ENCODE measurements around the gene SIGLEC10.

The SIGLEC10 gene

DNA sequence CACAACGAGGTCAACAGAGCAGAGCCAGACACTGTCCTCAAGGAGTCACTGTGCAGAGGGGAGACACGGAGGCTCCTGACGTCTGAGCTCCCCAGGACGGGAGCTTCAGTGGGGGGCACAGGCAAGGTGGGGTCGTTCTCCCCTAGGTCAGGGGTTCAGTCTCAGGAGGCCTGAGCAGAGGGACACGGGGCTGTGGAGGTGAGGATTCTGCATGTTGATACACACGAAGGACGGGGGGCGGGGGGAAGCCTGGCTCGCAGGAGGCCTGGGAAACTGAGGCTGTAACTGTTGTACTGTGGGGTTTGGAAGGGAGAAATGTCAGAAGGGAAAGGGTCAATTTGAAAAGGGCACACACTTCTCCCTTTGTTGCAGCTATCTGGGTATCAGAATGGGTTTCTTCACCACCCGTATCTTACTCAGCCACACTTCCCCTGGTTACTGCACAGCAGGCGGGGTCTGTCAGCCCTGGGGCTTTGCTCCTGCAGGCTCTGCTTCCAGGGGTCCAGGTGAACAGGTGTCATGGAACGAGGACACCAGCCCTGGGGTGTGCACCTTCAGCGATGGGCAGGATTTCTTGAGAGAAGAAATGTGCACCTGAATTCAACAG, 41.6 kb upstream of the SIGLEC10 start:
- Histone ChIP-seq H3K9me3 (ENCODE audit: insufficient read depth, low read length) (no peaks in the 10 kb centered on the region), H3K27me3 (ENCODE audit: low read length) (no peaks in the 10 kb centered on the region)
- TF ChIP-seq, protein P1, sequence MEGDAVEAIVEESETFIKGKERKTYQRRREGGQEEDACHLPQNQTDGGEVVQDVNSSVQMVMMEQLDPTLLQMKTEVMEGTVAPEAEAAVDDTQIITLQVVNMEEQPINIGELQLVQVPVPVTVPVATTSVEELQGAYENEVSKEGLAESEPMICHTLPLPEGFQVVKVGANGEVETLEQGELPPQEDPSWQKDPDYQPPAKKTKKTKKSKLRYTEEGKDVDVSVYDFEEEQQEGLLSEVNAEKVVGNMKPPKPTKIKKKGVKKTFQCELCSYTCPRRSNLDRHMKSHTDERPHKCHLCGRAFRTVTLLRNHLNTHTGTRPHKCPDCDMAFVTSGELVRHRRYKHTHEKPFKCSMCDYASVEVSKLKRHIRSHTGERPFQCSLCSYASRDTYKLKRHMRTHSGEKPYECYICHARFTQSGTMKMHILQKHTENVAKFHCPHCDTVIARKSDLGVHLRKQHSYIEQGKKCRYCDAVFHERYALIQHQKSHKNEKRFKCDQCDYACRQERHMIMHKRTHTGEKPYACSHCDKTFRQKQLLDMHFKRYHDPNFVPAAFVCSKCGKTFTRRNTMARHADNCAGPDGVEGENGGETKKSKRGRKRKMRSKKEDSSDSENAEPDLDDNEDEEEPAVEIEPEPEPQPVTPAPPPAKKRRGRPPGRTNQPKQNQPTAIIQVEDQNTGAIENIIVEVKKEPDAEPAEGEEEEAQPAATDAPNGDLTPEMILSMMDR (IDR thresholded peaks at IDR 0.05; ENCODE audit: insufficient read depth, low read length, poor library complexity, severe bottlenecking), result no peak
- TF ChIP-seq EZH2phosphoT487 (conservative IDR thresholded peaks at IDR 0.05; ENCODE audit: low read length), result no peak

DNA sequence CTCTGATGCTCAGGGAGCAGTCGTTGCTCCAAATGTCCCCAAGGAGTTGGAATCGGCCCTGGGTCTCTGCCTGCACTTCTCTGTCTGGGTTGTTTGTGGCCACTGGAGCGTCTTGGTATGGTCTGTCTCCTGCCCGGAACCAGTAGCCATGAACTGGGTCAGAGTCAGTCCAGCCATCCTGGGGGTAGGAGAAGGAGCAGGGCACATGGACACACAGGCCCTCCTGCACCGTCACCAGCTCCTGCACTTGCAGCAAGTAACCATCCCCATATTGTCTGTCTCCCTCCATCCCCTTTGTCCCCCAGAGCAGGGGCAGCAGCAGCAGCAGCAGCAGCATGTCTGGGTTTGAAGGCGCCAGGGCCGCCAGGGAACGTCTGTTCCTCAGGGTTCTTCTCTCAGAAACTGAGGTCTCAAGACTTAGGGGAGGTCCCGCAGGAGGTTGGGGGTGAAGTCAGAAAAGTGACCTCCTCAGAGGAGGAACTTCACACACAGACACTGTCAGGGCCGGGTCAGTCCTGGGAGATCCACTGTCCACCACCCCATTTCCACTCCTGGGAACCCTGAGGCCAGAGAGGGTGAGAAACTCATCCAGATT, 40.7 kb upstream of the SIGLEC10 start, which contains the start of gene SIGLEC8:
TSS of gene SIGLEC8 (minus strand) at position 404 of the 595 bp plus-strand sequence. CDS start at position 337, 67 bp downstream.
- H3K79me2 ChIP-seq (ENCODE audit: insufficient read depth, low read length), result no peaks in the 10 kb centered on the region
- no peak within 1 kb of the TSS for H3K4me2 ChIP-seq (ENCODE audit: low read depth, low read length, poor library complexity, severe bottlenecking)
- H3K9me3 ChIP-seq (ENCODE audit: insufficient read depth, low read length), result no peaks in the 10 kb centered on the region
- H3K27ac ChIP-seq (ENCODE audit: low read depth, low read length), result no peak within 1 kb of the TSS
- H3K36me3 ChIP-seq (ENCODE audit: low read length), result no peaks in the 10 kb centered on the region
- no peaks in the 10 kb centered on the region for H4K20me1 ChIP-seq (ENCODE audit: low read depth, low read length)
- no peaks in the 10 kb centered on the region for H3K9me2 ChIP-seq (replicated peaks; ENCODE audit: insufficient read depth, low read length)
- no peak within 1 kb of the TSS for H2AFZ ChIP-seq (ENCODE audit: low read depth, low read length, severe bottlenecking)
- no peak for TF ChIP-seq EZH2phosphoT487 (conservative IDR thresholded peaks at IDR 0.05; ENCODE audit: low read length)
- TF ChIP-seq, protein P1 (IDR thresholded peaks at IDR 0.05; ENCODE audit: insufficient read depth, low read length, poor library complexity, severe bottlenecking), result no peak
- H3K4me3 ChIP-seq (ENCODE audit: insufficient read depth, low read length, poor library complexity, severe bottlenecking), result no peak within 1 kb of the TSS
- H3K27me3 ChIP-seq (ENCODE audit: low read length), result no peaks in the 10 kb centered on the region
- no peaks in the 10 kb centered on the region for H3F3A ChIP-seq (ENCODE audit: insufficient read depth)
- no peak within 1 kb of the TSS for H3K9ac ChIP-seq (ENCODE audit: low read length)

More for the DNA sequence above, 41.6 kb upstream of the SIGLEC10 start:
- Histone ChIP-seq H3K79me2 (ENCODE audit: insufficient read depth, low read length) (no peaks in the 10 kb centered on the region), H3K4me2 (ENCODE audit: low read depth, low read length, poor library complexity, severe bottlenecking) (no peak overlapping the region), H3K9ac (ENCODE audit: low read length) (no peak overlapping the region), H3K4me3 (ENCODE audit: insufficient read depth, low read length, poor library complexity, severe bottlenecking) (no peak overlapping the region), H3K9me2 (replicated peaks; ENCODE audit: insufficient read depth, low read length) (no peaks in the 10 kb centered on the region), H3K27ac (ENCODE audit: low read depth, low read length) (no peak overlapping the region), H2AFZ (ENCODE audit: low read depth, low read length, severe bottlenecking) (no peak overlapping the region), H3F3A (ENCODE audit: insufficient read depth) (no peaks in the 10 kb centered on the region), H4K20me1 (ENCODE audit: low read depth, low read length) (no peaks in the 10 kb centered on the region), H3K36me3 (ENCODE audit: low read length) (no peaks in the 10 kb centered on the region)

DNA sequence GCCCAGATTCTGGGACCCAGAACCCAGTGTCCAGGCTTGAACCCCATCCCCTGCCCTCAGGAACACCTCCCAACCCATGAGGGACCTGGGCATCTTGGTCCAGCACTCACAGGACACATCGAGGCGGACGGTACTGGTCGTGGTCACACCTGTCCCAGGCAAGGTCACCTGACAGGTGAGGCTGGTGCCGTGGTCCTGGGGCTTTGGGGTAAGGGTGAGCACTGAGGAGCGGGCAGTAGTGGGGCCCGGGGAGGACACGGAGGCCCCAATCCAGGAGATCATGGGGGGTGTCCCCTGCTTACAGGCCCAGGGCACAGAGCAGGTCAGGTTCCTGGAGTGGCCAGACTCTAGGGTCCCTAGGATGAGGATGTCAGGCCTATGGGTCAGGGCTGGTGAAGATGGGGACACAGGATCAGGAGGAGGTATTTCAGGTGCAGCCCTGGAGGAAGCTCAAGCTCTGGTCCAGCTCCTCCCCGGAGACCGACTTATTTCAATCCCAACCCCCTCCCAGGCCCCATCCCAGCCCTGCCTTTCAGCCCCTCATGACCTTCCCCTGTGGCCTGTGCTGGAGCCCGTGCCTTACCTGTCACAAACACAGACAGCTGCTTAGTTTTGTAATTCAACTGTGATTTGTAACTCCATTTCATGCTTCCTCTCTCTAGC, 40.0 kb upstream of the SIGLEC10 start:
- H3K36me3 ChIP-seq (ENCODE audit: low read length), result no peaks in the 10 kb centered on the region
- no peaks in the 10 kb centered on the region for H3K27me3 ChIP-seq (ENCODE audit: low read length)
- H3K9me2 ChIP-seq (replicated peaks; ENCODE audit: insufficient read depth, low read length), result no peaks in the 10 kb centered on the region
- TF ChIP-seq, protein P1 (IDR thresholded peaks at IDR 0.05; ENCODE audit: insufficient read depth, low read length, poor library complexity, severe bottlenecking), result no peak
- no peak for TF ChIP-seq EZH2phosphoT487 (conservative IDR thresholded peaks at IDR 0.05; ENCODE audit: low read length)
- no peaks in the 10 kb centered on the region for H3K9me3 ChIP-seq (ENCODE audit: insufficient read depth, low read length)
- H3K9ac ChIP-seq (ENCODE audit: low read length), result no peak overlapping the region
- H3K4me2 ChIP-seq (ENCODE audit: low read depth, low read length, poor library complexity, severe bottlenecking), result no peak overlapping the region
- no peak overlapping the region for H3K4me3 ChIP-seq (ENCODE audit: insufficient read depth, low read length, poor library complexity, severe bottlenecking)
- H3F3A ChIP-seq (ENCODE audit: insufficient read depth), result no peaks in the 10 kb centered on the region
- H3K27ac ChIP-seq (ENCODE audit: low read depth, low read length), result no peak overlapping the region
- H2AFZ ChIP-seq (ENCODE audit: low read depth, low read length, severe bottlenecking), result no peak overlapping the region
- no peaks in the 10 kb centered on the region for H4K20me1 ChIP-seq (ENCODE audit: low read depth, low read length)
- no peaks in the 10 kb centered on the region for H3K79me2 ChIP-seq (ENCODE audit: insufficient read depth, low read length)

All from SU-DHL-6 (cell line).